ENCODE measurements around the gene DHRSX. TPM values are rescaled to one million over a fixed set of nuclear protein-coding genes. Genes with fewer than 3 reads are reported as not detected.

Gene DHRSX
- total RNA-seq, 3 donors from 2014 or later (not counting 1 experiment from before 2014, with no cell fraction given), result 21.5 to 26.1 (median 22.9) TPM

GRCh38 chrX:2410279-2411020, 90.3 kb downstream of the DHRSX start:
- ATAC-seq (no peak), DNase-seq (no peak)
- Histone ChIP-seq H3K4me3 (ENCODE audit: low read length) (no peak overlapping the region), H3K4me1 (ENCODE audit: control insufficient read depth, insufficient read depth, low read length) (no peaks in the 10 kb centered on the region), H3K27ac (ENCODE audit: low read length) (no peak overlapping the region), H3K9me3 (ENCODE audit: control insufficient read depth, insufficient read depth, low read length) (peaks cover 8% of the 10 kb centered on the region), H3K27me3 (ENCODE audit: control insufficient read depth, insufficient read depth, low read length) (no peaks in the 10 kb centered on the region), H3K36me3 (ENCODE audit: control insufficient read depth, insufficient read depth, low read length) (peaks cover 4% of the 10 kb centered on the region)
- Mint-ChIP-seq H3K27ac (no peak overlapping the region), H3K27me3 (ENCODE audit: low read depth in 2 of 2) (no peaks in the 10 kb centered on the region), H3K9me3 (no peaks in the 10 kb centered on the region), H3K36me3 (peaks cover 10% of the 10 kb centered on the region), H3K4me3 (no peak overlapping the region), H3K4me1 (no peaks in the 10 kb centered on the region)
- 96% methylated on average over 12 of the region's 12 CpGs for WGBS (ENCODE audit: insufficient coverage)
- intact Hi-C loops (cut with micrococcal nuclease), result no loop called here
- TF ChIP-seq CTCF (IDR thresholded peaks at IDR 0.05), result no peak

GRCh38 chrX:2409796-2410195, 91.0 kb downstream of the DHRSX start:
- no peak for TF ChIP-seq CTCF (IDR thresholded peaks at IDR 0.05)
- Mint-ChIP-seq H3K36me3 (peaks cover 10% of the 10 kb centered on the region), H3K27me3 (ENCODE audit: low read depth in 2 of 2) (no peaks in the 10 kb centered on the region), H3K4me3 (no peak overlapping the region), H3K27ac (no peak overlapping the region), H3K9me3 (no peaks in the 10 kb centered on the region), H3K4me1 (no peaks in the 10 kb centered on the region)
- WGBS (ENCODE audit: insufficient coverage), result 97% methylated on average over 7 of the region's 8 CpGs
- DNase-seq, result no peak
- no peaks in the 10 kb centered on the region for H3K4me1 ChIP-seq (ENCODE audit: control insufficient read depth, insufficient read depth, low read length)
- intact Hi-C loops (cut with micrococcal nuclease), result no loop called here
- H3K27me3 ChIP-seq (ENCODE audit: control insufficient read depth, insufficient read depth, low read length), result no peaks in the 10 kb centered on the region
- H3K27ac ChIP-seq (ENCODE audit: low read length), result no peak overlapping the region
- peaks cover 8% of the 10 kb centered on the region for H3K9me3 ChIP-seq (ENCODE audit: control insufficient read depth, insufficient read depth, low read length)
- H3K4me3 ChIP-seq (ENCODE audit: low read length), result no peak overlapping the region
- no peak for ATAC-seq
- peaks cover 4% of the 10 kb centered on the region for H3K36me3 ChIP-seq (ENCODE audit: control insufficient read depth, insufficient read depth, low read length)

- Mint-ChIP-seq H3K9me3 (no peaks in the 10 kb centered on the region), H3K36me3 (peaks cover 10% of the 10 kb centered on the region), H3K27ac (no peak overlapping the region), H3K27me3 (ENCODE audit: low read depth in 2 of 2) (no peaks in the 10 kb centered on the region), H3K4me3 (no peak overlapping the region), H3K4me1 (no peaks in the 10 kb centered on the region)
- Histone ChIP-seq H3K27ac (ENCODE audit: low read length) (no peak overlapping the region), H3K9me3 (ENCODE audit: control insufficient read depth, insufficient read depth, low read length) (peaks cover 8% of the 10 kb centered on the region), H3K4me3 (ENCODE audit: low read length) (no peak overlapping the region), H3K36me3 (ENCODE audit: control insufficient read depth, insufficient read depth, low read length) (peaks cover 4% of the 10 kb centered on the region), H3K4me1 (ENCODE audit: control insufficient read depth, insufficient read depth, low read length) (no peaks in the 10 kb centered on the region), H3K27me3 (ENCODE audit: control insufficient read depth, insufficient read depth, low read length) (no peaks in the 10 kb centered on the region)
- no peak for DNase-seq
- TF ChIP-seq CTCF (IDR thresholded peaks at IDR 0.05), result no peak
- intact Hi-C loops (cut with micrococcal nuclease), result no loop called here
- no peak for ATAC-seq
- WGBS (ENCODE audit: insufficient coverage), result 94% methylated on average over 9 of the region's 9 CpGs
Measured at GRCh38 chrX:2408856-2409255, 91.9 kb downstream of the DHRSX start.
